ENCODE results near the gene ARL14EPL.

ARL14EPL gene

DNA sequence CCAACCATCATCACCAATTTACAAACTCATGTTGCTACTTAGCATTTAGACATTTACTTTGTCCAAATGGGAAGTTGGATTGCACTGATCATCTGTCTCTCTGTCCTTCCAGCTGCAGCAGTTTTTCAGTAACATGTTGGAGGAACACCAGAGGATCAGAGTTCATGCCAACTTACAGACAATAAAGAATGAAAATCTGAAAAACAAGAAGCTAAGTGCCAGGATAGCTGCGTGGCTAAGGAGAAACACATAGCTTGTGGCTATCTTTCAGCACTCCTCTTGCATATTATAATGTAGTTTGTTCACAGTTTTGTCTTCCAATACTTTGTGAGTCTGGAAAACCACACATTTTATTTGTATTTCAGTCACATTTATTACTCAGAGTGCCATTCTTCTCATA is 6.4 kb upstream of the ARL14EPL start:
- Histone ChIP-seq H3K36me3 (ENCODE audit: insufficient read depth, insufficient read length, low read length) (no peaks in the 10 kb centered on the region), H3K27me3 (ENCODE audit: insufficient read depth, insufficient read length) (no peaks in the 10 kb centered on the region), H3K4me1 (ENCODE audit: insufficient read depth, insufficient read length) (no peaks in the 10 kb centered on the region), H3K9ac (ENCODE audit: insufficient read length, low read depth) (no peak overlapping the region), H3K9me3 (ENCODE audit: insufficient read depth, low read length) (no peaks in the 10 kb centered on the region), H3K4me3 (ENCODE audit: insufficient read length, low read depth) (no peak overlapping the region)
- no peak for DNase-seq (ENCODE audit: low read depth, low spot score)
- no peak for TF ChIP-seq YY1 (IDR thresholded peaks at IDR 0.05; ENCODE audit: insufficient read depth, insufficient read length)
- no peak for TF ChIP-seq SUZ12 (IDR thresholded peaks at IDR 0.05; ENCODE audit: extremely low read depth, insufficient read depth, insufficient read length)
- no peak for TF ChIP-seq ZNF274 (IDR thresholded peaks at IDR 0.05; ENCODE audit: low read depth, low read length)

DNA sequence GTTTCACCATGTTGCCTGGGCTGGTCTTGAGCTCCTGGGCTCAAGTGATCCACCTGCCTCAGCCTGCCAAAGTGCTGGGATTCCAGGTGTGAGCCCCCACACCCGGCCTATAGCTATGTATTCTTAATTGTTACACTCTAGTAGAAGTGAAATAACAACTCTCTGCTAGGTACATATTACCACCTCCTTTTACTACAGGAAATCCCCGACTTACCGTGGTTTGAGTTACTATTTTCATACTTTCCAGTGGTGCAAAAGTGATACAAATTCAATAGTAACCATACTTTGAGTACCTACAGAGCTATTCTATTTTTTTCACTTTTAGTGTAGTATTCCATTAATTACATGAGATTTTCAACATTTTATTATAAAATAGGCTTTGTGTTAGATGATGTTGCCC is 719 bp downstream of the ARL14EPL start:
- DNase-seq (ENCODE audit: low read depth, low spot score) = no peak
- Histone ChIP-seq H3K4me1 (ENCODE audit: insufficient read depth, insufficient read length) (no peaks in the 10 kb centered on the region), H3K36me3 (ENCODE audit: insufficient read depth, insufficient read length, low read length) (no peaks in the 10 kb centered on the region), H3K9me3 (ENCODE audit: insufficient read depth, low read length) (no peaks in the 10 kb centered on the region), H3K4me3 (ENCODE audit: insufficient read length, low read depth) (no peak overlapping the region), H3K27me3 (ENCODE audit: insufficient read depth, insufficient read length) (no peaks in the 10 kb centered on the region), H3K9ac (ENCODE audit: insufficient read length, low read depth) (no peak overlapping the region)
- TF ChIP-seq ZNF274 (IDR thresholded peaks at IDR 0.05; ENCODE audit: low read depth, low read length) (no peak), SUZ12 (IDR thresholded peaks at IDR 0.05; ENCODE audit: extremely low read depth, insufficient read depth, insufficient read length) (no peak), YY1 (IDR thresholded peaks at IDR 0.05; ENCODE audit: insufficient read depth, insufficient read length) (no peak)

DNA sequence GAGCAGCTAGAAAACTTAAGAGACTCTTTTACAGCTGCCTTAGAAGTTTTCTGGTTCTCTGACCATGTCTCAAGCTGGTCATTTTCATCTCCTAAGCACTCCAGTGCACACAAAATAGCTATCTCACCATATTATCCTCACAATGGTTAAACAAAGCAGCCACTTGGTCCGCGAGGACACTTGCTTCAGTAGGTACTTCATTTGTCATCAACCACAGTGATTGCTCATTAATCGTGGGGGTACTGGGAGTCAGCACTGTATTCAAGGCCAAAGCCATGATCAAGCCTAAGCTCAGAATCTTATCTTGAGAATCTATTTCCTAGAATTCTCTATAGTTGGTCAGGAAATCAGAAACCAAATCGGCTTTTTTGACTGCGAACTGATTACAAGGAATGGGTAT is 2.9 kb downstream of the ARL14EPL start:
- Histone ChIP-seq H3K27me3 (ENCODE audit: insufficient read depth, insufficient read length) (no peaks in the 10 kb centered on the region), H3K36me3 (ENCODE audit: insufficient read depth, insufficient read length, low read length) (no peaks in the 10 kb centered on the region), H3K4me1 (ENCODE audit: insufficient read depth, insufficient read length) (no peaks in the 10 kb centered on the region), H3K4me3 (ENCODE audit: insufficient read length, low read depth) (no peak overlapping the region), H3K9ac (ENCODE audit: insufficient read length, low read depth) (no peak overlapping the region), H3K9me3 (ENCODE audit: insufficient read depth, low read length) (no peaks in the 10 kb centered on the region)
- TF ChIP-seq SUZ12 (IDR thresholded peaks at IDR 0.05; ENCODE audit: extremely low read depth, insufficient read depth, insufficient read length) (no peak), ZNF274 (IDR thresholded peaks at IDR 0.05; ENCODE audit: low read depth, low read length) (no peak), YY1 (IDR thresholded peaks at IDR 0.05; ENCODE audit: insufficient read depth, insufficient read length) (no peak)
- no peak for DNase-seq (ENCODE audit: low read depth, low spot score)

DNA sequence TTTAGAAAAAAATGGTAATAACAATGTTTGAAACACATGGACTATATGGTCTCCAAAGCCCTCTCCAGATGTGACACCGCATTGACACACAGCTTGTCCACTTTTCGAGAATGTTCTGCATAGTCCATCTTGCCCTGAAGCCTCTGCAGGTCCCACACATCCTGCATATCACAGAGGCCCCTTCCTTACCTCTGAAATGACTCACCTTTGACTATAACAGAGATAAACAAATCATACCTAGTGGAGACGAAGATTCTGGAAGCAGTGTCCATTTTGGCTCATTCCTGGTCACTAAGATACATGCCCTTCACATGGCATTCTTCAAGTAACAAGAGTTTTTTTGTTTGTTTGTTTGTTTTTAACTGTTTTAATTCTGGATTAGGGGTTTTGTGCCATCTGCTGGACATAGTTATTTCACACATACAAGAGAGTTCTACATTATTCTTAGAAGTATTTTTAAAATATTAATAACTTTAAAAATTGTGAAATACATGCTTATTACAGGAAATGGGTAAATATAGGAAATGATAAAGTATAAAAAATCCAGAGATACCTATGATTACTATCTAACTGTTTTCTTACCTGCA is 5.1 kb downstream of the ARL14EPL start:
- no peak for DNase-seq (ENCODE audit: low read depth, low spot score)
- no peaks in the 10 kb centered on the region for H3K27me3 ChIP-seq (ENCODE audit: insufficient read depth, insufficient read length)
- no peak overlapping the region for H3K4me3 ChIP-seq (ENCODE audit: insufficient read length, low read depth)
- H3K9me3 ChIP-seq (ENCODE audit: insufficient read depth, low read length) = no peaks in the 10 kb centered on the region
- H3K36me3 ChIP-seq (ENCODE audit: insufficient read depth, insufficient read length, low read length) = no peaks in the 10 kb centered on the region
- TF ChIP-seq ZNF274 (IDR thresholded peaks at IDR 0.05; ENCODE audit: low read depth, low read length) (no peak), YY1 (IDR thresholded peaks at IDR 0.05; ENCODE audit: insufficient read depth, insufficient read length) (no peak), SUZ12 (IDR thresholded peaks at IDR 0.05; ENCODE audit: extremely low read depth, insufficient read depth, insufficient read length) (no peak)
- no peak overlapping the region for H3K9ac ChIP-seq (ENCODE audit: insufficient read length, low read depth)
- no peaks in the 10 kb centered on the region for H3K4me1 ChIP-seq (ENCODE audit: insufficient read depth, insufficient read length)

DNA sequence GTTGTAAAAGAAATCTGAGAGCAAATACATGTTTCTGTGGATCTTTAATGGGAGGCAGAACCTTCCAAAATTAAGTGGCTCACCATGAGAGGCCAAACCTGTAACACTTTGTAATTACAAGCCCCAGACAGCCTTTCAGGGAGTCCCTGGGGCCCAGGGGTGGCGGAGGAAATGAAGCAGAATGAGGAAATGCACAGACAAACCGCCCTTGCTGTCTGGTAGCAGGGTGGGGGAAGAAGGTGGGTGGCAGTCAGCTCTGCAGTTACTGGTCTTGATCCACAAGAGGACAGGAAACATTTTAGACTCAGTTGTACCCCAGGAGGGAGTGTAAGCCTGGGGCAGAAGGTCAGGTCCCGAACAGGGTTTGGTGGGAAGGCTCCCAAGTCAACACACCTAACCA is 6.5 kb downstream of the ARL14EPL start:
- DNase-seq (ENCODE audit: low read depth, low spot score) = no peak
- Histone ChIP-seq H3K36me3 (ENCODE audit: insufficient read depth, insufficient read length, low read length) (no peaks in the 10 kb centered on the region), H3K9me3 (ENCODE audit: insufficient read depth, low read length) (no peaks in the 10 kb centered on the region), H3K4me3 (ENCODE audit: insufficient read length, low read depth) (no peak overlapping the region), H3K4me1 (ENCODE audit: insufficient read depth, insufficient read length) (no peaks in the 10 kb centered on the region), H3K27me3 (ENCODE audit: insufficient read depth, insufficient read length) (no peaks in the 10 kb centered on the region), H3K9ac (ENCODE audit: insufficient read length, low read depth) (no peak overlapping the region)
- TF ChIP-seq ZNF274 (IDR thresholded peaks at IDR 0.05; ENCODE audit: low read depth, low read length) (no peak), SUZ12 (IDR thresholded peaks at IDR 0.05; ENCODE audit: extremely low read depth, insufficient read depth, insufficient read length) (no peak), YY1 (IDR thresholded peaks at IDR 0.05; ENCODE audit: insufficient read depth, insufficient read length) (no peak)

DNA sequence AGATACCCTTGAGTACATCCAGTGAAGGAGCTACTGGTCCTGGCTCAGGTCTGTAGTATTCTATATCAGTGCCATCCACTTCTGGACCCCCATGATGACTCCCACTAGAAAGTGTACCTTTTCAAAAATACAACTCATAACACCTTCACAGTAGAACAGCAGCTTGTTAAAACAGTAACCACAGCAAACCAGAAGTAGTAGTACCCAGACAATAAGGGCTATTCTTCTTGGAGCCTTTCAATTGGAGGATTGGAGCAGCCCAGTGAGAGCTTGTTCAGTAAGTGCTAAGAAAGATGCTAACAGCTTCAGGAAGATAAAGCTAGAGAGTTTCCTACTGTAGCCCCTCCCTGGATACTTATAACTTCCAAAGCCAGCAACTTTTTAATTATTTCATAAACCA is 10.1 kb downstream of the ARL14EPL start:
- DNase-seq (ENCODE audit: low read depth, low spot score) = no peak
- TF ChIP-seq ZNF274 (IDR thresholded peaks at IDR 0.05; ENCODE audit: low read depth, low read length) = no peak
- TF ChIP-seq SUZ12 (IDR thresholded peaks at IDR 0.05; ENCODE audit: extremely low read depth, insufficient read depth, insufficient read length) = no peak
- no peak for TF ChIP-seq YY1 (IDR thresholded peaks at IDR 0.05; ENCODE audit: insufficient read depth, insufficient read length)
- Histone ChIP-seq H3K9me3 (ENCODE audit: insufficient read depth, low read length) (no peaks in the 10 kb centered on the region), H3K9ac (ENCODE audit: insufficient read length, low read depth) (no peak overlapping the region), H3K4me3 (ENCODE audit: insufficient read length, low read depth) (no peak overlapping the region), H3K27me3 (ENCODE audit: insufficient read depth, insufficient read length) (no peaks in the 10 kb centered on the region), H3K4me1 (ENCODE audit: insufficient read depth, insufficient read length) (no peaks in the 10 kb centered on the region), H3K36me3 (ENCODE audit: insufficient read depth, insufficient read length, low read length) (no peaks in the 10 kb centered on the region)

DNA sequence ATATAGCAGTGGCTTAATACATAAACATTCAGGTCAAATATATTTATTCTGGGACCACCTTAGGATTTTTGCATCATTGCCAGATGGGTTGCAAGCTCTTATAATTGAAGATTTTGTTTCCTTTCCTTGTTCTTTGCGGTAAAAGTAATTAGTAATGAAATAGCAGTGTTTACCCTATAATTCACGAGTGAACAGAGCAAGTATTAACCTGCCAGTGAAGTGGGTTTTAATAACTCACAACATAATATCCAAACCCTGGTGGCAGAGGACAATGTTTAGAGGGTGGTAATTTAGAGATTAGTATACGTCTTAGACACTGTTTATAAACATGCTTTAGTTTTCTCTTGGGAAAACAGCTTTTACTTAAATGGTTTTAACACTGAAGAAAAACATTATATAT is 11.8 kb downstream of the ARL14EPL start:
- H3K9me3 ChIP-seq (ENCODE audit: insufficient read depth, low read length) = no peaks in the 10 kb centered on the region
- no peak for DNase-seq (ENCODE audit: low read depth, low spot score)
- H3K4me1 ChIP-seq (ENCODE audit: insufficient read depth, insufficient read length) = no peaks in the 10 kb centered on the region
- H3K4me3 ChIP-seq (ENCODE audit: insufficient read length, low read depth) = no peak overlapping the region
- TF ChIP-seq YY1 (IDR thresholded peaks at IDR 0.05; ENCODE audit: insufficient read depth, insufficient read length) (no peak), ZNF274 (IDR thresholded peaks at IDR 0.05; ENCODE audit: low read depth, low read length) (no peak), SUZ12 (IDR thresholded peaks at IDR 0.05; ENCODE audit: extremely low read depth, insufficient read depth, insufficient read length) (no peak)
- no peak overlapping the region for H3K9ac ChIP-seq (ENCODE audit: insufficient read length, low read depth)
- H3K36me3 ChIP-seq (ENCODE audit: insufficient read depth, insufficient read length, low read length) = no peaks in the 10 kb centered on the region
- H3K27me3 ChIP-seq (ENCODE audit: insufficient read depth, insufficient read length) = no peaks in the 10 kb centered on the region
